Midbrain (tissue), 1 donor: ENCODE data around the gene USP22.

Source experiments
- DNase-seq: peaks from one replicate; lab custom pipeline; 2025; lab: John Stamatoyannopoulos, UW

Gene USP22

DNA sequence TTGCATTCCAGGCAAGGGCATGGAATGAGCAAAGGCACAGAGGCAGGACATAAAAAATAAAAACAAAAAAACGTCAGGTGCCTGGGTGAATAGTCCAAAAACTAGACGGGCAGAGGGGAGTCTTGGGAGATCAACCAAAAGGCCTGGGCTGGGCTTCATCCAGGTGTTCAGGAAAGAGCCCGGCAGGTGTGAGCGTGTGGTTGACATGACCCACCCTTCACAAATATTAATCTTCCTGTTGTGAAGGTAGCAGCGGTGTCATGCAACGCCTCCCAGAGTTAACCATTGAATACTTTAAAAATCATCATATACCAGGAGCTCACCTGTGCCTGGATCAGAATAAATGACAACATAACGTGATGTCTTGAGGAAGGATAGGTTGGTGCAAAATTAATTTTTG lies 90.6 kb downstream of the USP22 start:
- DNase-seq: no peak
